Left lung (tissue), 10 donors: ENCODE measurements around the gene DAZAP2. TPM values are rescaled to one million over a fixed set of nuclear protein-coding genes. Genes with fewer than 3 reads are reported as not detected.

Experiments
- ATAC-seq: fragments of 200-7000 bp; cut with Tn5 transposase; one replicate; pipeline ENCODE4 v1.9.1; 2020; ENCODE audit warnings: moderate library complexity
- DNase-seq, 4 donors: peaks; one replicate each; pipeline ENCODE4 v3.0.0-alpha.2; 2013 to 2020
- H3K27ac ChIP-seq, 2 donors: fragments of 200-600 bp; sonication (generic) in 1 of 2; one replicate each; pipeline versions ENCODE4 v1.5.0 to v1.8.0; 2020 to 2021
- H3K27me3 ChIP-seq, 2 donors: fragments of 200-600 bp; sonication (generic) in 1 of 2; one replicate each; pipeline versions ENCODE4 v1.5.0 to v1.8.0; 2020 to 2021
- H3K36me3 ChIP-seq, 2 donors: fragments of 200-600 bp; sonication (generic) in 1 of 2; one replicate each; pipeline versions ENCODE4 v1.5.0 to v1.8.0; 2020 to 2021
- H3K4me1 ChIP-seq, 2 donors: fragments of 200-600 bp; one replicate each; pipeline ENCODE4 v1.8.0; 2021
- H3K4me3 ChIP-seq, 2 donors: fragments of 200-600 bp; sonication (generic) in 1 of 2; one replicate each; pipeline versions ENCODE4 v1.5.0 to v1.8.0; 2020 to 2021; ENCODE audit warnings: mild to moderate bottlenecking in 1 of 2
- H3K9me3 ChIP-seq, 2 donors: fragments of 200-600 bp; sonication (generic) in 1 of 2; one replicate each; pipeline versions ENCODE4 v1.5.0 to v1.8.0; 2020 to 2021
- intact Hi-C, 2 donors: fragments of 100-400 bp; cut with DNase I; formaldehyde crosslinking; loops; one replicate each; pipeline versions ENCODE4 v1.11.2 to v1.14.2; 2022
- polyA plus RNA-seq, 6 donors: library from polyadenylated mRNA; unstranded; fragments of 120-200 nt; gene quantifications; one replicate each; pipeline ENCODE4 v1.2.1, GENCODE V29; 2013; ENCODE audit not compliant: insufficient read length in 6 of 6
- total RNA-seq, 2 donors: library from RNA; stranded (reverse); fragmentation: NEBNext Ultra II Directional; extraction: Animal tissue kit (Norgen Biotek cat#: 25700); gene quantifications; one replicate each; pipeline ENCODE4 v1.2.1, GENCODE V29; 2021
- TF ChIP-seq, protein P1 (sequence below), 2 donors: fragments of 200-600 bp; sonication (generic) in 1 of 2; IDR thresholded peaks; one replicate each; pipeline versions ENCODE4 v1.5.0 to v1.8.0; 2021; ENCODE audit warnings: antibody characterized with exemption in 2 of 2
- donor health status: DM: no; HTN: yes; CAD: no.
- donor health status: DM: no; HTN: no; CAD: no.

The DAZAP2 gene
- total and polyA plus RNA-seq, 8 donors, result 184 to 224 (median 212) TPM

- intact Hi-C loops, result no loop called here
- peaks cover 0 to 52% of the 10 kb centered on the region in 2 donors for H3K36me3 ChIP-seq
- peak in 1 of 4 donors; percentile 66 for DNase-seq
- ATAC-seq, result no peak
- H3K4me3 ChIP-seq, result no peak overlapping the region
- H3K27me3 ChIP-seq, result no peaks in the 10 kb centered on the region
- no peaks in the 10 kb centered on the region for H3K9me3 ChIP-seq
- TF ChIP-seq, protein P1, sequence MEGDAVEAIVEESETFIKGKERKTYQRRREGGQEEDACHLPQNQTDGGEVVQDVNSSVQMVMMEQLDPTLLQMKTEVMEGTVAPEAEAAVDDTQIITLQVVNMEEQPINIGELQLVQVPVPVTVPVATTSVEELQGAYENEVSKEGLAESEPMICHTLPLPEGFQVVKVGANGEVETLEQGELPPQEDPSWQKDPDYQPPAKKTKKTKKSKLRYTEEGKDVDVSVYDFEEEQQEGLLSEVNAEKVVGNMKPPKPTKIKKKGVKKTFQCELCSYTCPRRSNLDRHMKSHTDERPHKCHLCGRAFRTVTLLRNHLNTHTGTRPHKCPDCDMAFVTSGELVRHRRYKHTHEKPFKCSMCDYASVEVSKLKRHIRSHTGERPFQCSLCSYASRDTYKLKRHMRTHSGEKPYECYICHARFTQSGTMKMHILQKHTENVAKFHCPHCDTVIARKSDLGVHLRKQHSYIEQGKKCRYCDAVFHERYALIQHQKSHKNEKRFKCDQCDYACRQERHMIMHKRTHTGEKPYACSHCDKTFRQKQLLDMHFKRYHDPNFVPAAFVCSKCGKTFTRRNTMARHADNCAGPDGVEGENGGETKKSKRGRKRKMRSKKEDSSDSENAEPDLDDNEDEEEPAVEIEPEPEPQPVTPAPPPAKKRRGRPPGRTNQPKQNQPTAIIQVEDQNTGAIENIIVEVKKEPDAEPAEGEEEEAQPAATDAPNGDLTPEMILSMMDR (IDR thresholded peaks at IDR 0.05), result no peak
- peak overlapping the region in 1 of 2 donors; percentile 99 for H3K27ac ChIP-seq
- peaks cover 13 to 80% of the 10 kb centered on the region in 2 donors for H3K4me1 ChIP-seq
These were observed 3.5 kb downstream of the DAZAP2 start for GRCh38 chr12:51242120-51242519.

- intact Hi-C loops, result no loop called here
- Histone ChIP-seq H3K36me3 (peaks cover 0 to 52% of the 10 kb centered on the region in 2 donors), H3K4me3 (no peak overlapping the region), H3K27me3 (no peaks in the 10 kb centered on the region), H3K27ac (peak overlapping the region in 1 of 2 donors; percentile 99), H3K9me3 (no peaks in the 10 kb centered on the region), H3K4me1 (peaks cover 16 to 86% of the 10 kb centered on the region in 2 donors)
- TF ChIP-seq, protein P1 (IDR thresholded peaks at IDR 0.05), result no peak
- DNase-seq (no peak), ATAC-seq (no peak)
These were observed 4.2 kb downstream of the DAZAP2 start for GRCh38 chr12:51242876-51243275.

DNA sequence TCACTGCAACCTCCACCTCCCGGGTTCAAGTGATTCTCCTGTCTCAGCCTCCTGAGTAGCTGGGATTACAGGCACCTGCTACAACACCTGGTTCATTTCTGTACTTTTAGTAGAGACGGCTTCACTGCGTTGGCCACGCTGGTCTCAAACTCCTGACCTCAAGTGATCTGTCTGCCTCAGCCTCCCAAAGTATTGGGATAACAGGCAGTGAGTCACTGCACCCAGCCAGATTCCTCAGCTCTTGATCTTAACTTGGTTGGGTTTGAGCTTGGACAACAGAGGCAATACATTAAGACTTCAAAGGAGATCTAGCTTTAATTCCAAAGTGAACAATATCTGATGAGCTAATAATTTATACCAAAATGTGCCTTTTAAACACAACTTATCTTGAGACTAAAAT is 5.6 kb downstream of the DAZAP2 start:
- peaks cover 0 to 52% of the 10 kb centered on the region in 2 donors for H3K36me3 ChIP-seq
- TF ChIP-seq, protein P1 (IDR thresholded peaks at IDR 0.05), result no peak
- peak overlapping the region in 1 of 2 donors; percentile 41 for H3K27ac ChIP-seq
- no peaks in the 10 kb centered on the region for H3K27me3 ChIP-seq
- DNase-seq (no peak), ATAC-seq (no peak)
- H3K4me3 ChIP-seq, result no peak overlapping the region
- no peaks in the 10 kb centered on the region for H3K9me3 ChIP-seq
- H3K4me1 ChIP-seq, result peaks cover 16 to 87% of the 10 kb centered on the region in 2 donors
- intact Hi-C loops, result no loop called here

GRCh38 chr12:51245476-51246253 is 7.0 kb downstream of the DAZAP2 start:
- Histone ChIP-seq H3K27me3 (no peaks in the 10 kb centered on the region), H3K4me1 (peaks cover 12 to 80% of the 10 kb centered on the region in 2 donors), H3K4me3 (no peak overlapping the region), H3K9me3 (no peaks in the 10 kb centered on the region), H3K27ac (peak overlapping the region; percentile 9 to 78), H3K36me3 (peaks cover 0 to 45% of the 10 kb centered on the region in 2 donors)
- intact Hi-C loops, result no loop called here
- ATAC-seq (no peak), DNase-seq (no peak)
- TF ChIP-seq, protein P1 (IDR thresholded peaks at IDR 0.05), result no peak

DNA sequence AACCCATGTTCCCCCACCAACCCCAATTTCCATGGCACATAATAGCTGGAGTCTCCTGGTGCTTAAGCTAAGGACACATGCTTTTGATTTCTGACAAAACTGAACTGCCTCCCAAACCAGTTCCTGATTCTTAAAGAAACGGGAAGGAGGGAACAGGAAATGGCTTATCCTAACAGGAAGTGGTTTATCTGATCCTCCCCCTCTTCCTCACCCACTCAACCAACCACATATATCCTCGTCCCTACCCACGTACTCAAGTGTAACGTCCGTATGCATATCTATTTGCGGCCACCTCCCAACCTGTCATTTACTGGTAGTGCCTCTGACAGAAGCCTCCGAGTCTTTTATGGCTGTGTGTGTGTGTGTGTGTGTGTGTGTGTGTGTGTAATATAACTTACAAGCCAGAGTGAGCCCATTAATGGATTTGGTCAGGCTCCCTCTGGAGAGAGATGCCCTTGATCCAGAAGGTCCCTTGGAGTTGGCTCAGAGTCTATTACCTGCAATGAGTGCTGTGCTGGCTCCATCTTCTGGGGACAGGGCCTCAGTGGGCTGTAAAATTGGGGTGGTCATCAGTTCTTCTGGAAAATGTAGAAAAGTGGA is 7.7 kb downstream of the DAZAP2 start:
- Histone ChIP-seq H3K27me3 (no peaks in the 10 kb centered on the region), H3K4me3 (no peak overlapping the region), H3K4me1 (peaks cover 8 to 73% of the 10 kb centered on the region in 2 donors), H3K36me3 (peaks cover 0 to 38% of the 10 kb centered on the region in 2 donors), H3K9me3 (no peaks in the 10 kb centered on the region), H3K27ac (peak overlapping the region; percentile 9 to 78)
- TF ChIP-seq, protein P1 (IDR thresholded peaks at IDR 0.05), result no peak
- DNase-seq, result no peak
- intact Hi-C loops, result no loop called here
- peak; percentile 48 for ATAC-seq
